ENCODE measurements around the gene EPGN. TPM values are rescaled to one million over a fixed set of nuclear protein-coding genes. Genes with fewer than 3 reads are reported as not detected.

EPGN gene
- polyA plus RNA-seq, 1 donor from 2014 or later = not detected

- TF ChIP-seq RAD21 (conservative IDR thresholded peaks at IDR 0.05) (no peak), MXI1 (conservative IDR thresholded peaks at IDR 0.05; ENCODE audit: poor library complexity, severe bottlenecking) (no peak)
- no peaks in the 10 kb centered on the region for H4K20me1 ChIP-seq (ENCODE audit: insufficient read depth)
- no peaks in the 10 kb centered on the region for H3K36me3 ChIP-seq (ENCODE audit: insufficient read depth, low read length)
- no peak overlapping the region for H3K4me3 ChIP-seq (ENCODE audit: low read length)
- no peak overlapping the region for H3K9ac ChIP-seq (ENCODE audit: low read length)
- H2AFZ ChIP-seq (ENCODE audit: low read depth, low read length) = no peak overlapping the region
- no peaks in the 10 kb centered on the region for H3K27me3 ChIP-seq (ENCODE audit: insufficient read depth, low read depth, low read length)
- H3K79me2 ChIP-seq (replicated peaks; ENCODE audit: insufficient read depth, low read length) = no peaks in the 10 kb centered on the region
- no peak overlapping the region for H3K27ac ChIP-seq (ENCODE audit: low read length)
- H3K9me3 ChIP-seq (ENCODE audit: low read length) = no peaks in the 10 kb centered on the region
- no peaks in the 10 kb centered on the region for H3F3A ChIP-seq (ENCODE audit: insufficient read depth, low read length, poor library complexity, severe bottlenecking)
- no peaks in the 10 kb centered on the region for H3K9me2 ChIP-seq (ENCODE audit: insufficient read depth, low read length)
- H3K4me2 ChIP-seq (ENCODE audit: low read length) = no peak overlapping the region
Observed at GRCh38 chr4:74330295-74330750, 22.1 kb downstream of the EPGN start.

DNA sequence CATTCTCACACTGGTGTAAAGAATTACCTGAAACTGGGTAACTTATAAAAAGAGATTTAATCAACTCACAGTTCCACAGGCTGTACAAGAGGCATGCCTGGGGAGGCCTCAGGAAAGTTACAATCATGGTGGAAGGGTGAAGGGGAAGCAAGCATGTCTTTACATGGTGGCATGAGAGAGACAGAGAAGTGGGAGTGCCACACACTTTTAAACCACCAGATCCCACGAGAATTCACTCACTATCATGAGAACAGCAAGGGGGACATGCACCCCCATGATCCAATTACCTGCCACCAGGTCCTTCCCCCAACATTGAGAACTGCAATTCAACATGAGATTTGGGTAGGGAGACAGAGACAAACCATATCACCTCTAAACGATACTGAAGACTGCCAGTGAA is 23.0 kb downstream of the EPGN start:
- Histone ChIP-seq H3F3A (ENCODE audit: insufficient read depth, low read length, poor library complexity, severe bottlenecking) (no peaks in the 10 kb centered on the region), H3K4me3 (ENCODE audit: low read length) (no peak overlapping the region), H3K9me2 (ENCODE audit: insufficient read depth, low read length) (no peaks in the 10 kb centered on the region), H3K79me2 (replicated peaks; ENCODE audit: insufficient read depth, low read length) (no peaks in the 10 kb centered on the region), H3K36me3 (ENCODE audit: insufficient read depth, low read length) (no peaks in the 10 kb centered on the region), H3K9ac (ENCODE audit: low read length) (no peak overlapping the region), H4K20me1 (ENCODE audit: insufficient read depth) (no peaks in the 10 kb centered on the region), H3K27me3 (ENCODE audit: insufficient read depth, low read depth, low read length) (no peaks in the 10 kb centered on the region), H2AFZ (ENCODE audit: low read depth, low read length) (no peak overlapping the region), H3K9me3 (ENCODE audit: low read length) (no peaks in the 10 kb centered on the region), H3K27ac (ENCODE audit: low read length) (no peak overlapping the region), H3K4me2 (ENCODE audit: low read length) (no peak overlapping the region)
- TF ChIP-seq EP300 (conservative IDR thresholded peaks at IDR 0.05; ENCODE audit: poor library complexity, severe bottlenecking) = no peak

DNA sequence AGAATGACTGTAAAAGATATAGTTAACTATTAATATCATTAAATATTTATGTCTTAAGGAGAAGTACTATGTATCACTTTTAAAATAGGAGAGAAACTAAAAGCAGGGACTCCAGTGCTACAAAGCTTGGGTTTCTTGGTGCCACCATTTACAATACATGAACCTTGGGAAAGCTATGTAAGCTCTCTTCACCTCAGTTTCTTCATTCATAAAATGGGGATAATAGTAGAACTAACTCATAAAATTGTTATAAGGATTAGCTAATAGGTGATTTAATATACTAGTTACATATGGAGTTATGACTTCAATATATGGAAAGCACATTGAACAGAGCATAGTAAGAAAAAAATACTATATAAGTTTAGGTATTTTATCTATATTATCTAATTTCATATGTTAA is 23.7 kb downstream of the EPGN start:
- no peaks in the 10 kb centered on the region for H3K9me2 ChIP-seq (ENCODE audit: insufficient read depth, low read length)
- H3K4me2 ChIP-seq (ENCODE audit: low read length) = no peak overlapping the region
- no peaks in the 10 kb centered on the region for H3K9me3 ChIP-seq (ENCODE audit: low read length)
- H3K4me3 ChIP-seq (ENCODE audit: low read length) = no peak overlapping the region
- no peaks in the 10 kb centered on the region for H3K27me3 ChIP-seq (ENCODE audit: insufficient read depth, low read depth, low read length)
- H3K27ac ChIP-seq (ENCODE audit: low read length) = no peak overlapping the region
- H4K20me1 ChIP-seq (ENCODE audit: insufficient read depth) = no peaks in the 10 kb centered on the region
- no peaks in the 10 kb centered on the region for H3K79me2 ChIP-seq (replicated peaks; ENCODE audit: insufficient read depth, low read length)
- H3K36me3 ChIP-seq (ENCODE audit: insufficient read depth, low read length) = no peaks in the 10 kb centered on the region
- TF ChIP-seq RAD21 (conservative IDR thresholded peaks at IDR 0.05) (no peak), EP300 (conservative IDR thresholded peaks at IDR 0.05; ENCODE audit: poor library complexity, severe bottlenecking) (no peak), REST (IDR thresholded peaks at IDR 0.05; ENCODE audit: borderline replicate concordance) (no peak), SMC3 (conservative IDR thresholded peaks at IDR 0.05; ENCODE audit: poor library complexity) (no peak)
- no peaks in the 10 kb centered on the region for H3F3A ChIP-seq (ENCODE audit: insufficient read depth, low read length, poor library complexity, severe bottlenecking)
- H3K9ac ChIP-seq (ENCODE audit: low read length) = no peak overlapping the region
- no peak overlapping the region for H2AFZ ChIP-seq (ENCODE audit: low read depth, low read length)

- Histone ChIP-seq H3K36me3 (ENCODE audit: insufficient read depth, low read length) (no peaks in the 10 kb centered on the region), H4K20me1 (ENCODE audit: insufficient read depth) (no peaks in the 10 kb centered on the region), H3K4me3 (ENCODE audit: low read length) (no peak overlapping the region), H2AFZ (ENCODE audit: low read depth, low read length) (no peak overlapping the region), H3K9ac (ENCODE audit: low read length) (no peak overlapping the region), H3F3A (ENCODE audit: insufficient read depth, low read length, poor library complexity, severe bottlenecking) (no peaks in the 10 kb centered on the region), H3K27ac (ENCODE audit: low read length) (no peak overlapping the region), H3K27me3 (ENCODE audit: insufficient read depth, low read depth, low read length) (no peaks in the 10 kb centered on the region), H3K79me2 (replicated peaks; ENCODE audit: insufficient read depth, low read length) (no peaks in the 10 kb centered on the region), H3K9me3 (ENCODE audit: low read length) (no peaks in the 10 kb centered on the region), H3K9me2 (ENCODE audit: insufficient read depth, low read length) (no peaks in the 10 kb centered on the region), H3K4me2 (ENCODE audit: low read length) (no peak overlapping the region)
- TF ChIP-seq EP300 (conservative IDR thresholded peaks at IDR 0.05; ENCODE audit: poor library complexity, severe bottlenecking) (no peak), REST (IDR thresholded peaks at IDR 0.05; ENCODE audit: borderline replicate concordance) (no peak), TAF1 (IDR thresholded peaks at IDR 0.05; ENCODE audit: low read depth) (no peak), EZH2 (IDR thresholded peaks at IDR 0.05; ENCODE audit: borderline replicate concordance, insufficient read depth, low read length, poor library complexity, severe bottlenecking) (no peak), MXI1 (conservative IDR thresholded peaks at IDR 0.05; ENCODE audit: poor library complexity, severe bottlenecking) (no peak), SMC3 (conservative IDR thresholded peaks at IDR 0.05; ENCODE audit: poor library complexity) (no peak), POLR2AphosphoS5 (IDR thresholded peaks at IDR 0.05) (no peak), RAD21 (conservative IDR thresholded peaks at IDR 0.05) (no peak)
- TF ChIP-seq, protein P1, sequence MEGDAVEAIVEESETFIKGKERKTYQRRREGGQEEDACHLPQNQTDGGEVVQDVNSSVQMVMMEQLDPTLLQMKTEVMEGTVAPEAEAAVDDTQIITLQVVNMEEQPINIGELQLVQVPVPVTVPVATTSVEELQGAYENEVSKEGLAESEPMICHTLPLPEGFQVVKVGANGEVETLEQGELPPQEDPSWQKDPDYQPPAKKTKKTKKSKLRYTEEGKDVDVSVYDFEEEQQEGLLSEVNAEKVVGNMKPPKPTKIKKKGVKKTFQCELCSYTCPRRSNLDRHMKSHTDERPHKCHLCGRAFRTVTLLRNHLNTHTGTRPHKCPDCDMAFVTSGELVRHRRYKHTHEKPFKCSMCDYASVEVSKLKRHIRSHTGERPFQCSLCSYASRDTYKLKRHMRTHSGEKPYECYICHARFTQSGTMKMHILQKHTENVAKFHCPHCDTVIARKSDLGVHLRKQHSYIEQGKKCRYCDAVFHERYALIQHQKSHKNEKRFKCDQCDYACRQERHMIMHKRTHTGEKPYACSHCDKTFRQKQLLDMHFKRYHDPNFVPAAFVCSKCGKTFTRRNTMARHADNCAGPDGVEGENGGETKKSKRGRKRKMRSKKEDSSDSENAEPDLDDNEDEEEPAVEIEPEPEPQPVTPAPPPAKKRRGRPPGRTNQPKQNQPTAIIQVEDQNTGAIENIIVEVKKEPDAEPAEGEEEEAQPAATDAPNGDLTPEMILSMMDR (IDR thresholded peaks at IDR 0.05; ENCODE audit: poor library complexity, severe bottlenecking) = no peak
Observed at GRCh38 chr4:74334636-74335035, 26.4 kb downstream of the EPGN start.

All from neural cell (in vitro differentiated cells).